ENCODE measurements around the gene RNASE9.
A peak's percentile ranks its signal among the peaks of the same experiment; 100 is the strongest.
"Not testable (repeated sequence)": the region's sequence is repeated elsewhere in the genome, so short reads cannot be mapped to it uniquely, and the experiment has no call there.

Gene RNASE9

GRCh38 chr14:20578325-20578724, 17.5 kb upstream of the RNASE9 start:
- DNase-seq (ENCODE audit: low read depth, low spot score): no peak

- DNase-seq (ENCODE audit: low read depth, low spot score): not testable (repeated sequence)
Observed at GRCh38 chr14:20572382-20572990, 11.6 kb upstream of the RNASE9 start.

DNA sequence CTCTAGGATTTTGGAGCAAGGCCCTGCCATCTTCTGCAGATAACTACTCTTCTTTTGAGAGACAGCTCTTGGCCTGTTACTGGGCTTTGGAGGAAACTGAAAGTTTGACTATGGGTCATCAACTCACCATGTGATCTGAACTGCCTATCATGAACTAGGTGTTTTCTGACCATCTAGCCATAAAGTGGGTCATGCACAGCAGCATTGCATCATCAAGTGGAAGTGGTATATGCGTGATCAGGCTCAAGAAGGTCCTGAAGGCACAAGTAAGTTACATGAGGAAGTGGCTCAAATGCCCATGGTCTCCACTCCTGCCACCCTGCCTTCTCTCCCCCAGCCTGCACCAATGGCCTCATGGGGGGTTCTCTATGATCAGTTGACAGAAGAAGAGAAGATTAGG, 9.9 kb upstream of the RNASE9 start:
- DNase-seq (ENCODE audit: low read depth, low spot score): not testable (repeated sequence)

GRCh38 chr14:20569865-20570264, 9.0 kb upstream of the RNASE9 start:
- DNase-seq (ENCODE audit: low read depth, low spot score): not testable (repeated sequence)

- DNase-seq (ENCODE audit: low read depth, low spot score): no peak
Observed at GRCh38 chr14:20569066-20569465, 8.2 kb upstream of the RNASE9 start.

- DNase-seq (ENCODE audit: low read depth, low spot score): no peak
Observed at GRCh38 chr14:20568393-20568792, 7.5 kb upstream of the RNASE9 start.

GRCh38 chr14:20567199-20567598, 6.4 kb upstream of the RNASE9 start:
- not testable (repeated sequence) for DNase-seq (ENCODE audit: low read depth, low spot score)

DNA sequence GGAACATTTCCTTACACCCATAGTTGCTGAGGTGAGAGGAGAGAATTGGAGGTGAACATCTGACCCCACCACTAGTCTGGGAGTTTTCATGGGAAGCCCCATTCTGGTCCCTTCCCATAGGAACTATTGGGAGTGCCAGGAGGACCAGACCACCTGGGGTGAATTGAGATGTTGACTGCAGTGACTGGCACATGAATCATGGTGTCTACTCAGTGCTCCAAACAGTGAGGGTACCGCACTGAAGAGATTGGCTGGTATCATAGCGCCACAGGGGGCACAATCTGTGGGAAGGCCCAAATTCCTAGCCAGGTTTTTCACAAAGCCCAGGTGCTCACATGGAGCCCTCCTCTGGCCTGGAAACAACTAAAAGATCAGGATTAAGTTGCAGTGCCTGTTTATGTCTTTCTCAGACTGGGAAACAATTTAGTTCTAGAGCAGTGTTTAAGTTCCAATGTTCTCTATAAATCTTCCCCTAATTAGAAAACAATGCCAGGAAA, 3.7 kb upstream of the RNASE9 start:
- no peak for DNase-seq (ENCODE audit: low read depth, low spot score)

GRCh38 chr14:20563971-20564370, 3.1 kb upstream of the RNASE9 start:
- DNase-seq (ENCODE audit: low read depth, low spot score): no peak

- no peak for DNase-seq (ENCODE audit: low read depth, low spot score)
Observed at GRCh38 chr14:20559461-20559904, 1.4 kb downstream of the RNASE9 start.

GRCh38 chr14:20557212-20557542, 3.7 kb downstream of the RNASE9 start:
- DNase-seq (ENCODE audit: low read depth, low spot score): no peak

- DNase-seq (ENCODE audit: low read depth, low spot score): no peak
Observed at GRCh38 chr14:20556500-20557211, 4.2 kb downstream of the RNASE9 start.

DNA sequence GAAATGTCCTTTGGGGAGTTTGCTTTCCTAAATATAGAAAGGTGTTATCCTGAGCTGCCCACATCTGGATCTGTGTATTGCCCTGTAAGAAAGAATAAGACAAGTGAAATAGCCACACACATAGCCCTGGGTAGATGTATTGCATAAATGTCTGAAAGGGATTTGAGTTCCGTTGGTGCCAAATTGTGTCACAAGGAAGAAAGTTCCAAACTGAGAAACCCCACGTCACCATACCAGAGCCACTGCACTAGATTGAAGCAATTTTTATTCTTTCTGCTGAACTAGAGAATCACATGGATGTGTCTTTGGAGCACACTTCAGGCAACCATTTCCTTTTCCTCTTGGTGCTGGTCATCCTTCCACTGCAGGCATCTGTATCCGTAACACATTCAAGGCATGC, 5.0 kb downstream of the RNASE9 start:
- DNase-seq (ENCODE audit: low read depth, low spot score): no peak

DNA sequence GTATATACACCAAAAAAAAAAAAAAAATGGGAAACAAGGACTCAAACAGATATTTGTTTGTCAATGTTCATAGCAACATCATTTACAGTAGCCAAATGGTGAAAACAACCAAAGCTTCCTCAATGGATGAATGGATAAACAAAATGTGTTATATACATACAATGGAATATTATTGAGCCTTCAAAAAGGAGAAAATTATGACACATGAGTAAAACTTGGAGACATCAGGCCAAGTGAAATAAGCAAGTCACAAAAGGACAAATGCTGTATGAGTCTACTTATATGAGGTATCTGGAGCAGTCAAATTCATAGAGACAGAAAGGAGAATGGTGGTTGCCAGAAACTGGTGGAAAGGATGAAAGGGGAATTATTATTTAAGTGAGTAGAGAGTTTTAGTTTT, 7.8 kb downstream of the RNASE9 start:
- no peak for DNase-seq (ENCODE audit: low read depth, low spot score)

DNA sequence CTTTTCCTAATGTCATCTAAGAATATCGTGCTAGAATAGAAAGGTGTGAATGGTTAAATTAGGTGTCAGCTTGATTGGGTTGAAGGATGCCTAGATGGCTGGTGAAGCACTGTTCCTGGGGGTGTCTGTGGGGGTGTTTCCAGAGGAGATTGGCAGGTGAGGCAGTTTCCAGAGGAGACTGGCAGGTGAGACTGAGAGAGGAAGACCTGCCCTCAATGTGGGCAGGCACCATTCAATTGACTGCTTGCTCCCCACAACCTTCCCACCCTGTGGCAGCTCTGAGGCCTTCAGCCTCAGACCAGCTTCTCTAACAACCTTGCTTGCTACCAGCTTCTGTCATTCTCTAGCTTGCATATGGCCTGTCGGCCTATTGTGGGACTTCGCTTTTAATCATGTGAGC, 9.2 kb downstream of the RNASE9 start:
- no peak for DNase-seq (ENCODE audit: low read depth, low spot score)

DNA sequence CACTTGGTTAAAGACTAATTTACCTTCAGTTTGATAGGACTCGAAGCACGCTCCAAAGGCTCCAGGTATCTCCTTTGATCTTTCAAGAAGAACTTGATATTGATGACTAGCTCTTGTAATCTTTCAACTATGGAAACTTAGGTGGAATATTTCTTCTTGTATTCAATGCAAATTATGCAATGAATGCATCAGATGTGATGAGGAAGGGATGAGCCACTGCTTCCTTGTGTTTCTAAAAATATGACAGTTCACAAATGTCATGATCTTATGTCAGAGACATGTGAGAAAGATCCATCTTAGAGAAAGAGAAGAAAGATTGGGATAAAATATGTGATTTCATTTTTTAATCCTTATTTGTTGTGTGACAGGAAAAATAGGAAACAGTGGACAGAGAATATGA, 9.9 kb downstream of the RNASE9 start:
- DNase-seq (ENCODE audit: low read depth, low spot score): no peak

- no peak for DNase-seq (ENCODE audit: low read depth, low spot score)
Observed at GRCh38 chr14:20548414-20549158, 12.3 kb downstream of the RNASE9 start.

DNA sequence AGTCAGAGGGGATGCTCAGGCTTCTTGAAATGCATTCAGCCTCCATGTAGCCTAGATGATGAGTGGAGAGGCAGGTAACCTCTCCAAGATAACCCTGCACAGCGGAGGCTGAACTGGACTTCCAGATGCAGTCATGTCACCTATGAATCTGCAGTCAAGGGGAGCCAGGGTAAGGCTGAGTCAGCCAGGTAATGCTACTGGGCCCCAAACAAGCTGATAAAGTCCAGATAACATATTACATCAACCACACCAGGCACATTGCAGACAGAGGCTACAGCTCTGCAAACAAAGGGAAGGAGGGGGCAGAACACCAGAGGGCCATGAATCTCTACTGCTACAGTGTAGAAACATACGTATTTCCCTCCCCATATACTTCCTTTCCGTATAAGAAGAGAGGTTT, 14.0 kb downstream of the RNASE9 start:
- DNase-seq (ENCODE audit: low read depth, low spot score): no peak

GRCh38 chr14:20539906-20540305, 20.9 kb downstream of the RNASE9 start:
- DNase-seq (ENCODE audit: low read depth, low spot score): no peak

DNA sequence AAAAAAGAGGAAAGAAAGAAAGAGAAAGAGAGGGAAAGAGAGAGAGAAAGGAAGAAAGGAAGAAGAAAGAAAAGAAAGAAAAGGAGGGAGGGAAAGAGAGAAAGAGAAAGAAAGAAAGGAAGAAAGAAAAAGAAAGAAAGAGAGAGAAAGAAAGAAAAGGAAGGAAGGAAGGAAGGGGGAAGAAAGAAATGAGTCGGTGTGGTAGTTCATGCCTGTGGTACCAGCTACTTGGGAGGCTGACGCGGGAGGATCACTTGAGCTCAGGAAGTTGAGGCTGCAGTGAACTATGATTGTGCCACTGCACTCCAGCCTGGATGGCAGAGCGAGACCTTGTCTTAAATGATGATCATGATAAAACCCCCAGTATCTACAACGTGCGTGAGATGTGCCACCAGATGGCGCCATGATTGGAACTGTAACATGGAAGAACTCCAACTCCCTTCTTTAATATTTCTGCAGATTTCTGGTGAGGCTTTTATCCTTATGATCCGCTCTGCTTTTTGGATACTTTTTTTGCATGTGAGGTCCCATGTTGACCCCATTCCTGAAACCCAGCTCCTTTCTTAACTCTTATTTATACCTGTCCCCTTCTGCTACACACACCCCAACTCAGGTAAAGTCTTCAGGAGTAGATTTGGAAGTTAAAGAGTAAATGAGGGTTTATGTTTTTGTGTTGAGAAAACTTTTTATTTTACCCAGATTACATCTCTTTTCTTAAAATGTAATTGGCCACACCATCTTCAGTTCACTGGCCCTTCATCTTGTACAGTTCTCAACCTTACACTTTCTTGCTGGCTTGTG, 29.9 kb downstream of the RNASE9 start:
- peak; percentile 30 for DNase-seq (ENCODE audit: low read depth, low spot score)

- no peak for DNase-seq (ENCODE audit: low read depth, low spot score)
Observed at GRCh38 chr14:20529806-20530205, 31.0 kb downstream of the RNASE9 start.

DNA sequence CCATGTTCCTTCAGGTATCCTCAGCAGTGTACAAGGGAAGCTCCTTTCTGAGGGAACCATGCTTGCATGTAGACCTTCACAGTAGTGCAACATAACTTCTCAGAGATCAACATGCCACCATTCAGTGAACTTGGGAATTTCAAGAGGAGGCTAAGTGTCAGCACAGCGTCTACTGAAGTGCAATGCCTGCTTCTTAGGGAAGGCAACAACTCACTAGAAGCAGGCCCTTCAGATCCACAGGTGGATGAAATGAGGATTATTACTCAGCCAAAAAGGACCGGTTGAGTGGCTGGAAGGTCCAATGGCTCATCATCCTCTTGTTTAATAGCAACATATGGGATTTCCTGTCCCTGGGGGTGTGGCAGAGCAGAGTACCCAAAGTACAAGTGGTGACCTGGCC, 36.8 kb downstream of the RNASE9 start:
- no peak for DNase-seq (ENCODE audit: low read depth, low spot score)
